KOPT-K1 (cell line): ENCODE results near the gene RABEP2.
A peak's percentile ranks its signal among the peaks of the same experiment; 100 is the strongest.
"Not testable (repeated sequence)": the region's sequence is repeated elsewhere in the genome, so short reads cannot be mapped to it uniquely, and the experiment has no call there.

Source experiments
- H3K27ac ChIP-seq: fragments of 200-600 bp; sonication (generic); 2 replicates; pipeline ENCODE4 v1.5.1; 2016; ENCODE audit warnings: antibody characterized with exemption, mild to moderate bottlenecking, low read depth, low read length; ENCODE audit not compliant: poor library complexity, severe bottlenecking
- H3K36me3 ChIP-seq: fragments of 200-600 bp; sonication (generic); 2 replicates; pipeline ENCODE4 v1.5.1; 2017; ENCODE audit warnings: antibody characterized with exemption, mild to moderate bottlenecking, low read length, moderate library complexity; ENCODE audit not compliant: insufficient read depth
- H3K9me3 ChIP-seq: fragments of 200-600 bp; sonication (generic); 2 replicates; pipeline ENCODE4 v1.5.1; 2017; ENCODE audit warnings: antibody characterized with exemption, low read length, mild to moderate bottlenecking; ENCODE audit not compliant: insufficient read depth, poor library complexity, severe bottlenecking

Gene RABEP2

DNA sequence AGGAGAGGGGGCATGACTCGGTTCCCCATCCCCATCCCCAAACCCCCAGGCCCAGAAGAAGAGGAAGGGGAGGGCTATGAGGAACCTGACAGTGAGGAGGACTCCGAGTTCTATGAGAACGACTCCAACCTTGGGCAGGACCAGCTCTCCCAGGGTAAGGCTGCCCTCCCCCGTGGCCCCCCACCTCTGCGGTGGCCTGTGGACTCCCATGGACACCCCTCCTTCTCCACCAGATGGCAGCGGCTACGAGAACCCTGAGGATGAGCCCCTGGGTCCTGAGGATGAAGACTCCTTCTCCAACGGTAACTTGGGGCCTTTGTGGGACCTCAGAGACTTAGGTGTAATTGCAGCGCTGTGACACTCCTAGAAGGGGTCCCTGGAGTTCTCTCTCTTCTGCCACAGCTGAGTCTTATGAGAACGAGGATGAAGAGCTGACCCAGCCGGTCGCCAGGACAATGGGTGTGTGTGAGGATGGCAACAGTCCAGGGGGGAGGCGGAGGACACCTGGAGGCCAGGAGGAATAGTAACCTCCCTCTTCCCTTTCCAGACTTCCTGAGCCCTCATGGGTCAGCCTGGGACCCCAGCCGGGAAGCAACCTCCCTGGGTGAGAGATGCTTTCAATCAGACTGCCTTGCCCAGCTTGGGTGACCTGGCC lies 12.3 kb upstream of the RABEP2 start:
- H3K36me3 ChIP-seq = no peaks in the 10 kb centered on the region
- H3K27ac ChIP-seq = no peak overlapping the region
- H3K9me3 ChIP-seq = no peaks in the 10 kb centered on the region

DNA sequence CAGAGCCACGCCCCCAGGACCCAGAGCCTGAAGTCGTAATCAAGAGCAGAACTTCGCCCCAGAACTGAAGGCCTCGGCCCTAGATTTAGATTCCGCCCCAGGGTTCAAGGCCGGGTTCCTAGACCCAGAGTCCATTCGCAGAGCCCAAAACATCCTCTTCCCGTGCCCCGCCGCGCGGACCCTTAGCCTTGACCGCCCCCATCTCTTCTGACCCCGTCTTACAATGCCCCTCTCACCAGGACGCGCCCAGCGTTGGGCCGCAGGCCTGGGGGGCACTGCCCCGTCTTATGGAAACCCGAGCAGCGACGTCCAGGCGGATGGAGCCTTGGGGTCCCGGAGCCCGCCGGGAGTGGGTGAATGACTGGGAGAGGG lies 11.7 kb upstream of the RABEP2 start:
- no peaks in the 10 kb centered on the region for H3K9me3 ChIP-seq
- H3K36me3 ChIP-seq = no peaks in the 10 kb centered on the region
- no peak overlapping the region for H3K27ac ChIP-seq

DNA sequence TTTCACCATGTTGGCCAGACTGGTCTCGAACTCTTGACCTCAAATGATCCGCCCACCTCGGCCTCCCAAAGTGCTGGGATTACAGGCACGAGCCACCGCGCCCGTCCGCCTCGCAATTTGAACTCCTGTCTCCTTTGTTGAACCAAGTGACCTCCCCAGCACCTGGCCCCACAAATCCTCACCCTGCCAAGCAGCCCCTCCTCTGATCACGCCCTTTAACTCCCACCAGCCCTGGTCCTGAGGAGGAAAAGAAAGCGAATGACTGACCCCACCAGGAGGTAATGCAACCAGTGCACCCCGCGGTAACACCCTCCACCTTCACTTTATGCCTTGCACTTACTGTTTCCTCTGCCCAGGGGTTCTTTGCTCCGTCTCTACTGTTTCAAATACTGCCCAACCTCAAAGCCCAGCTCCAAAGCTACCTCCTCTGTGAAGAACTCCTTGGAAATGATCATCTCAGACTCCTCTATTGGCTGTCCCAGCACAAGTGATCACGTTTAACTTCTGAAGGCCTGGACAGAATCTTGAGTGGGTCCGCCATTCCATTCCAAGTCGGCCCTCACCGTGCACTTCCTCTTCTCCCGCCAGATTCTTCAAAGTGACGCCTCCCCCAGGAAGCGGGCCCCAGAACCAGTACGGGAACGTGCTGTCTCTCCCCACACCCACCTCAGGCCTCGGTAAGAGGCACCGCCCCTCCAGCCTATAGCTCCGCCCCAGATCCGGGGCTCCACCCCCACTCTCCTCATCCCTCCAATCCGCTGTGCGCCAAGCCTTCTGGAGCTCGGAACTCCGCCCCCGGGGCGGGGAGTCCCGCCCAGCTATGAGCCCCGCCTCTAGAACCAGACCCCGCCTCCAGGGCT lies 11.1 kb upstream of the RABEP2 start:
- H3K9me3 ChIP-seq = no peaks in the 10 kb centered on the region
- H3K36me3 ChIP-seq = no peaks in the 10 kb centered on the region
- H3K27ac ChIP-seq = no peak overlapping the region

DNA sequence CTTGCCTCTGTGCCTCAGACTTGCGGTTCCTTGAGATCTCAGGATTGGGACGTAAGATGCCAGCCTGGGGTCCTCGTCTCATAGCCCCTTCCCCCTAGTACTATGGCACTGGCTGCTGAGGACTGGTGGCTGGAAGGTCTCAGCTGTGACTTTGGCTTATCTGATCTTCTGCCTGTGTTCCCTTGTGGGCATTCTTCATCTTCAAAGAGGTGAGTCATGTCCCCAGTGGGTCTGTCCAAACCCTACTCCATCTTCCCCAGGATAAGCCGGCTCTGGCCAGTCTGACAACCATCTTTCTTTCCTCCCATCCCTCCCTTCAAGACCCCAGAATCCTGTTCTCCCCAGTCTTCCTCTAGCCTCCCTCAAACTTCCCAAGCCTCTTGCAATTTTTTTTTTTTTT lies 10.3 kb upstream of the RABEP2 start:
- H3K27ac ChIP-seq = no peak overlapping the region
- no peaks in the 10 kb centered on the region for H3K9me3 ChIP-seq
- no peaks in the 10 kb centered on the region for H3K36me3 ChIP-seq

DNA sequence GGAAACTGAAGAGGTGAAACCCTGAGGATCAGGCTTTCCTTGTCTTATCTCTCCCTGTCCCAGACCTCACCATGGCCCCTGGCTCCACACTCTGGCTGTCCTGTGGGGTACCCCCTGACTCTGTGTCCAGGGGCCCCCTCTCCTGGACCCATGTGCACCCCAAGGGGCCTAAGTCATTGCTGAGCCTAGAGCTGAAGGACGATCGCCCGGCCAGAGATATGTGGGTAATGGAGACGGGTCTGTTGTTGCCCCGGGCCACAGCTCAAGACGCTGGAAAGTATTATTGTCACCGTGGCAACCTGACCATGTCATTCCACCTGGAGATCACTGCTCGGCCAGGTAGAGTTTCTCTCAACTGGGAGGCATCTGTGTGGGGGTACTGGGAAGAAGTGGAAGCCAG lies 8.1 kb upstream of the RABEP2 start:
- H3K27ac ChIP-seq = no peak overlapping the region
- H3K36me3 ChIP-seq = no peaks in the 10 kb centered on the region
- no peaks in the 10 kb centered on the region for H3K9me3 ChIP-seq

DNA sequence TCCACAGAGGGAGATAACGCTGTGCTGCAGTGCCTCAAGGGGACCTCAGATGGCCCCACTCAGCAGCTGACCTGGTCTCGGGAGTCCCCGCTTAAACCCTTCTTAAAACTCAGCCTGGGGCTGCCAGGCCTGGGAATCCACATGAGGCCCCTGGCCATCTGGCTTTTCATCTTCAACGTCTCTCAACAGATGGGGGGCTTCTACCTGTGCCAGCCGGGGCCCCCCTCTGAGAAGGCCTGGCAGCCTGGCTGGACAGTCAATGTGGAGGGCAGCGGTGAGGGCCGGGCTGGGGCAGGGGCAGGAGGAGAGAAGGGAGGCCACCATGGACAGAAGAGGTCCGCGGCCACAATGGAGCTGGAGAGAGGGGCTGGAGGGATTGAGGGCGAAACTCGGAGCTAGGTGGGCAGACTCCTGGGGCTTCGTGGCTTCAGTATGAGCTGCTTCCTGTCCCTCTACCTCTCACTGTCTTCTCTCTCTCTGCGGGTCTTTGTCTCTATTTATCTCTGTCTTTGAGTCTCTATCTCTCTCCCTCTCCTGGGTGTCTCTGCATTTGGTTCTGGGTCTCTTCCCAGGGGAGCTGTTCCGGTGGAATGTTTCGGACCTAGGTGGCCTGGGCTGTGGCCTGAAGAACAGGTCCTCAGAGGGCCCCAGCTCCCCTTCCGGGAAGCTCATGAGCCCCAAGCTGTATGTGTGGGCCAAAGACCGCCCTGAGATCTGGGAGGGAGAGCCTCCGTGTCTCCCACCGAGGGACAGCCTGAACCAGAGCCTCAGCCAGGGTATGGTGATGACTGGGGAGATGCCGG lies 7.5 kb upstream of the RABEP2 start:
- Histone ChIP-seq H3K27ac (no peak overlapping the region), H3K36me3 (no peaks in the 10 kb centered on the region), H3K9me3 (no peaks in the 10 kb centered on the region)

DNA sequence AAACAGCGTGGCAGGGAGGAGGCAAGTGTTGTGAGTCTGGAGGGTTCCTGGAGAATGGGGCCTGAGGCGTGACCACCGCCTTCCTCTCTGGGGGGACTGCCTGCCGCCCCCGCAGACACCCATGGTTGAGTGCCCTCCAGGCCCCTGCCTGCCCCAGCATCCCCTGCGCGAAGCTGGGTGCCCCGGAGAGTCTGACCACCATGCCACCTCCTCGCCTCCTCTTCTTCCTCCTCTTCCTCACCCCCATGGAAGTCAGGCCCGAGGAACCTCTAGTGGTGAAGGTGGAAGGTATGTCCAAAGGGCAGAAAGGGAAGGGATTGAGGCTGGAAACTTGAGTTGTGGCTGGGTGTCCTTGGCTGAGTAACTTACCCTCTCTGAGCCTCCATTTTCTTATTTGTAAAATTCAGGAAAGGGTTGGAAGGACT lies 6.8 kb upstream of the RABEP2 start, which contains the start of gene CD19:
CD19 (plus strand) TSS at position 171 of the 425 bp plus-strand sequence; CDS start at position 201, 30 bp downstream.
- H3K27ac ChIP-seq = peak within 1 kb of the TSS; percentile 52

DNA sequence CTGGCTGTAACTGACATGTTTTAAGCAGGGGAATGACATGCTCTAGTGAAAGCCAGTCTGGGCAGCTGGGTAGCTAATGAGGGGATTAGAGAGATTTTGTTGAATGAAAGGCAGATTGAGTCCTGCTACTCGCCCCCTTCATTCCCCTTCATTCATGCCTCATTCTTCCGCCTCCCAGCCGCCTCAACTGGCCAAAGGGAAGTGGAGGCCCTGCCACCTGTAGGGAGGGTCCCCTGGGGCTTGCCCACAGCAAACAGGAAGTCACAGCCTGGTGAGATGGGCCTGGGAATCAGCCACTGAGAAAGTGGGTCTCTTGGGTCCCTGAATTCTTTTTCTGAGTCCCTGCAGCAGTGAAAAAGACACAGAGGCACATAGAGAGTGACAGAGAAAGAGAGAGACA lies 5.6 kb upstream of the RABEP2 start:
- no peaks in the 10 kb centered on the region for H3K9me3 ChIP-seq
- H3K27ac ChIP-seq = peak overlapping the region; percentile 52
- no peaks in the 10 kb centered on the region for H3K36me3 ChIP-seq

More for the DNA sequence above, 6.8 kb upstream of the RABEP2 start, which contains the start of gene CD19:
- H3K36me3 ChIP-seq = no peaks in the 10 kb centered on the region
- no peaks in the 10 kb centered on the region for H3K9me3 ChIP-seq

DNA sequence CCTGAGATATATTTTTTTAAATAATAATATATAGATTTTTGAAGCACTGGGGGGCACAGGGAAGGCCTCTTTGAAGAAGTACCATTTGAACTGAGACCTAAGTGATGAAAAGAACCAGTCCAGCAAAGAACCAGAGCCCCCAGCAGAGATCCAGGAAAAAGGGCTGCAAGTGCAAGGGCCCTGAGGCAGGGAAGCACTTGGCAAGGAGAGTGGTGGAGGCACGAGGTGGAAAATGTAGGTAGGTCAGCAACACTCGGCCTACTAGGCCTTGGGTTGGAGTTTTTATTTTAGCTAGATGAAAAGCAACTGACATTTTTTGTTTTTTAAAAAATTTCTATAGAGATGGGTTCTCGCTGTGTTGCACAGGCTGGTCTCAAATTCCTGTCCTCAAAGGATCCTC lies 5.2 kb upstream of the RABEP2 start:
- Histone ChIP-seq H3K36me3 (no peaks in the 10 kb centered on the region), H3K27ac (peak overlapping the region; percentile 52), H3K9me3 (no peaks in the 10 kb centered on the region)

DNA sequence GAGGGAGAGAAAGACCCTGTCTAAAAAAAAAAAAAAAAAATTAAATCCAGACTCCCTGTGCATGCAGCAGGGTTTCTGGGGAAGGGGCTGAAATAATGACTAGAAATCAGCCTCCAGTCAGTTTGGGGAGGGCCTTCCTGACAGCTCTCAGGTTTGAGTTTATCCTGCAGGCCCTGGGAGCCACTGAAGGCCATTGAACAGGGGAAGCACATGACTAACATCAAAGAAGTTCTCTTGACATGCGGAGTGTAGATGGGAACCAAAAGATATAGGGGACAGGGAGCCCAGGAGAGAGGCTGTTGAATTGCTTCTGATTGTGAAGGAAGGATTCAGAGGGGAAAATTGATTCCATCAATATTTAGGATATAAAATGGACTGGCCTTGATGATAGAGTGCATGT lies 2.8 kb upstream of the RABEP2 start:
- Histone ChIP-seq H3K27ac (no peak overlapping the region), H3K36me3 (peaks cover 13% of the 10 kb centered on the region), H3K9me3 (no peaks in the 10 kb centered on the region)

DNA sequence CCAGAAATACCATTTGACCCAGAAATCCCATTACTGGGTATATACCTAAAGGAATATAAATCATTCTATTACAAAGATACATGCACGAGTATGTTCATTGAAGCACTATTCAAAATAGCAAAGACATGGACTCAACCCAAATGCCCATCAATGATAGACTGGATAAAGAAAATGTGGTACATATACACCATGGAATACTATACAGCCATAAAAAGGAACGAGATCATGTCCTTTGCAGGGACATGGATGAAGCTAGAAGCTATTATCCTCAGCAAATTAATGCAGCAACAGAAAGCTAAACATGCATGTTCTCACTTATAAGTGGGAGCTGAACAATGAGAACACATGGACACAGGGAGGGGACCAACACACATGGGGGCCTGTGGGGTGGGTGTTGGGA lies 1.2 kb upstream of the RABEP2 start:
- Histone ChIP-seq H3K27ac (peak overlapping the region; percentile 99), H3K36me3 (peaks cover 27% of the 10 kb centered on the region)
- H3K9me3 ChIP-seq = not testable (repeated sequence)

DNA sequence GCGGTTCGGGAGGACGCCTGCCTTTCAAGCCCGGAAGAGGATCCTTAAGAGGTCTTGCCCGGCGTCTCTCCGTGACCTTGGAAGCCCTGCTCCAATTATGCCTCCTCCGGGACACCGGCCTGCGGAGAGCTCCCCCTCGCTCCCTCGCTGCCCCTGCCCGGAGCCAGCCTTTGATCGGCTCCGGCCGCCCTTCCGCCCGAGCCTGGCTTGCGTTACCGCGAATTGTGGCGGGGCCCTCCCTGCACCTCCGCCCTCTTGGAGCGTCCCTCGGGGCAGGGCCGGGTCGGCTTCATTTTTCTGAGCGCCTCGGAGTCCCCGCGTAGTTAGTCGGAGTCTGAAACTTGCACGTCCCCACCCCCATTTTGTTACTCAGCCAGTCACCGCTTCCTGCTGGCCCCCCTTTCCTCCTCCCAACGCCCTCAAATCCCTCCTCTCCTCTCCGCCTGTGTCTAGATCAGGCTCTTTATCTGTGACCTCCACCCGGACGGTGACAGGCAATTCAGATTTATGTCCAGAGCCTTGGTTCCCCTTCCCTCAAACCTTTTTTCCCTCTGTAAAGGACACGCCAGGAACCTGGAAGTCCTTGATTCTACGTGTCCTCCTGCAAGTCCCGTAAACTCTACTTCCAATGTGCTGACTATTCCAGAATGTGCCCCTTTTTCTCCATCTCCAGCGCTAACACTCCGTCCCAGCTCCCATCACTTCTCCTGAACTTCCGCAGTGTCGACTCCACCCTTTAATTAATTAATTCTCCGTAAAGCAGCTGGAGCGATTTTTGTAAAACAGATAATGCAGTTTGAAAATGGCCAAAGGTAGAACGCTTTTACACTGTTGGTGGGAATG lies 569 bp upstream of the RABEP2 start:
- peak overlapping the region; percentile 99 for H3K27ac ChIP-seq
- H3K36me3 ChIP-seq = peaks cover 33% of the 10 kb centered on the region
- H3K9me3 ChIP-seq = no peaks in the 10 kb centered on the region

DNA sequence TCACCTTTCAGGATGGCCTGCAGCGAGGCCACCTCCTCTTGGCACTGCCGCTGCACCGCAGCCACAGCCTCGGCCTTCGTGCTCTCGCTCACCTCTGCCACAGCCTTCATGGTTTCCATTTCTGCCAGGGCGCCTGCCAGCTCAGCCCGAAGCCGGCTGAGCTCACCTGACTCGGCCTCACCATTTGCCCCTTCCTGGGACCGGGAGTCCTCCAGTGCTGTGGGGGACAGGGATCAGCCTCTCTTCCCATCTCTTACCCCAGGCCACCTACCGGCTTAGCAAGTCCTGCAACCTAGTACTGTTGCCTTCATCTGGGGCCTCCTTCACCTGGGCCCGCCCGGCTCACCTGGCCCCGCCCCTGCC lies 658 bp downstream of the RABEP2 start:
- no peaks in the 10 kb centered on the region for H3K9me3 ChIP-seq
- H3K27ac ChIP-seq = peak overlapping the region; percentile 99

DNA sequence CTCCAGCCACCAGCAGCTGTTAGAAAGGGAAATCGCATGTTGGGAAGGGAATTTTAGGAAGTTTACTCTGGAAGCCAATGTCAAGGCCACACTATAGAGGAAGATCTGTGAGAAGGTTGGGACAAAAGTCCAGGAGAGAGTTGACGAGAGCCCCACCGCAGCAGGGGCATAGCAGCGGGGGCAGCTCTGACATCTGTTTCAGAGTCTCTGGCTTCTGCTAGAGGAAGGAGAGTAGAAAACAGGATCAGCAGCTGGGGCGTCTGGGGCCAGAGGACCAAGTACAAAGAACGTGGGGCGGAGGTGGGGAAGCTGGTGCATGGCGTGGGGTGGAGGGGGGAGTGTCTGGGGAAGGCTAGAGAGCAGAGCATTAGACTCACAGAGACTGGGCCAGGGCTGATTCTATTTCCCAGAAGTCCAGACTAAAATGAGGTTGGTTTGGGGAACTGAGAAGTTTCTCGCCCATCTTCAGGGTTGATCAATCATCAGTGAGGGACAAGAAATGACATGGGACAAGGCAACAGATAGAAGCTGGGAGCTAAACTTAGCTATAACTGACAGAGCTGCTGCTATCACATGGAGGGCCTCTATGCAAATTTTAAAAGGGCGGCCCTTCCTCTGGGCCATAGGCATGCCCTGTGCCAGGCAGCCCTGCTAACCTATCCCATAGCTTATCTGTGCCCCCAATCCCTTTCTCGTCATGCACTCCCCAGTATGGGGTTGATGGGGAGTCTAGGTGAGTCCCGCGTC lies 1.2 kb downstream of the RABEP2 start:
- Histone ChIP-seq H3K27ac (no peak overlapping the region), H3K9me3 (no peaks in the 10 kb centered on the region), H3K36me3 (peaks cover 45% of the 10 kb centered on the region)

More for the DNA sequence above, 658 bp downstream of the RABEP2 start:
- H3K36me3 ChIP-seq = peaks cover 40% of the 10 kb centered on the region
